B cell (primary cell): ENCODE measurements around the gene RNF150. TPM values are rescaled to one million over a fixed set of nuclear protein-coding genes. Genes with fewer than 3 reads are reported as not detected.

Experiments used
- ATAC-seq: fragments of 200-7000 bp; cut with Tn5 transposase; one replicate; pipeline ENCODE4 v1.10.0; 2021; ENCODE audit warnings: low read depth, mild to moderate bottlenecking, moderate number of reproducible peaks, moderate library complexity
- CTCF ChIA-PET: fragments of 350-600 bp; sonication (Branson Sonifier 250); formaldehyde crosslinking; loops from one replicate; lab custom pipeline; 2021; ENCODE audit warnings: antibody characterized with exemption, inconsistent platforms; lab: Charles Lee
- POLR2A ChIA-PET: fragments of 350-600 bp; sonication (Branson Sonifier 250); formaldehyde crosslinking; loops from one replicate; lab custom pipeline; 2021; ENCODE audit warnings: antibody characterized with exemption; lab: Charles Lee
- DNase-seq: peaks from one replicate; pipeline ENCODE4 v3.0.0; 2013
- H2AFZ ChIP-seq: 2 replicates; pipeline ENCODE4 v1.6.1; 2012; ENCODE audit warnings: mild to moderate bottlenecking, low read depth, low read length; ENCODE audit not compliant: insufficient read depth, poor library complexity, severe bottlenecking
- H3K27ac ChIP-seq, 2 donors: 1 replicate in 1 of 2; 2 replicates in 1 of 2; pipeline ENCODE4 v1.5.1; 2012 to 2013; ENCODE audit warnings: low read length in 2 of 2, mild to moderate bottlenecking in 2 of 2, moderate library complexity in 1 of 2
- H3K27me3 ChIP-seq, 4 experiments: fragments of 200-600 bp in 1 of 4; sonication (generic) in 1 of 4; replicated peaks in 1 of 4; 1 replicate in 2 of 4; 2 replicates in 2 of 4; pipeline versions ENCODE4 v1.6.1 to v1.7.0; 2013 to 2016; ENCODE audit warnings: low read length in 3 of 4, mild to moderate bottlenecking in 2 of 4, mixed read lengths in 1 of 4, moderate library complexity in 1 of 4; ENCODE audit not compliant: insufficient read depth in 4 of 4, control insufficient read depth in 3 of 4; ENCODE audit errors: control extremely low read depth in 1 of 4
- H3K36me3 ChIP-seq, 2 experiments: replicated peaks in 1 of 2; 1 replicate in 1 of 2; 2 replicates in 1 of 2; pipeline versions ENCODE4 v1.6.1 to v1.7.1; 2013; ENCODE audit warnings: low read length in 1 of 2; ENCODE audit not compliant: insufficient read depth in 2 of 2, control insufficient read depth in 1 of 2; ENCODE audit errors: control extremely low read depth in 1 of 2, extremely low read depth in 1 of 2
- H3K4me1 ChIP-seq, 2 donors: fragments of 200-600 bp in 1 of 2; sonication (generic) in 1 of 2; 1 replicate in 1 of 2; 2 replicates in 1 of 2; pipeline versions ENCODE4 v1.5.1 to v1.6.1; 2013 to 2017; ENCODE audit warnings: low read length in 2 of 2; ENCODE audit not compliant: control insufficient read depth in 2 of 2, insufficient read depth in 2 of 2
- H3K4me2 ChIP-seq: replicated peaks from 2 replicates; pipeline ENCODE3; 2012; ENCODE audit warnings: mild to moderate bottlenecking, low read depth, low read length; ENCODE audit not compliant: poor library complexity, severe bottlenecking
- H3K4me3 ChIP-seq, 5 experiments: fragments of 200-600 bp in 1 of 5; sonication (generic) in 1 of 5; 1 replicate in 3 of 5; 2 replicates in 2 of 5; pipeline versions ENCODE4 v1.5.1 to v1.7.0; 2011 to 2016; ENCODE audit warnings: low read length in 4 of 5, mild to moderate bottlenecking in 4 of 5, low read depth in 2 of 5, control low read depth in 1 of 5, moderate library complexity in 1 of 5; ENCODE audit not compliant: insufficient read depth in 1 of 5; ENCODE audit errors: control extremely low read depth in 1 of 5, extremely low read depth in 1 of 5
- H3K79me2 ChIP-seq: fragments of 200-600 bp; sonication (generic); one replicate; pipeline ENCODE4 v1.6.0; 2016; ENCODE audit warnings: low read length; ENCODE audit not compliant: control insufficient read depth, insufficient read depth
- H3K9ac ChIP-seq: fragments of 200-600 bp; sonication (generic); 2 replicates; pipeline ENCODE4 v1.6.1; 2017; ENCODE audit warnings: mild to moderate bottlenecking, low read length, moderate library complexity
- H3K9me3 ChIP-seq, 3 donors: one replicate each; pipeline versions ENCODE4 v1.6.1 to v1.7.1; 2013; ENCODE audit warnings: low read length in 2 of 3; ENCODE audit not compliant: control insufficient read depth in 2 of 3, insufficient read depth in 1 of 3; ENCODE audit errors: control extremely low read depth in 1 of 3
- H4K20me1 ChIP-seq: 2 replicates; pipeline ENCODE4 v1.6.0; 2012; ENCODE audit warnings: mild to moderate bottlenecking, low read length; ENCODE audit not compliant: insufficient read depth, control insufficient read depth, poor library complexity, severe bottlenecking
- H3K27ac Mint-ChIP-seq: one replicate; pipeline ENCODE4 v1.8.0; 2021; ENCODE audit warnings: mixed read lengths
- H3K27me3 Mint-ChIP-seq: one replicate; pipeline ENCODE4 v1.8.0; 2021; ENCODE audit warnings: mixed read lengths
- H3K4me1 Mint-ChIP-seq: one replicate; pipeline ENCODE4 v1.8.0; 2021; ENCODE audit warnings: mixed read lengths
- H3K4me3 Mint-ChIP-seq: one replicate; pipeline ENCODE4 v1.8.0; 2021; ENCODE audit warnings: mixed read lengths
- H3K9me3 Mint-ChIP-seq: one replicate; pipeline ENCODE4 v1.8.0; 2022; ENCODE audit warnings: mixed read lengths; ENCODE audit not compliant: insufficient read depth
- EZH2 ChIP-seq: IDR thresholded peaks from 2 replicates; pipeline ENCODE4 v1.6.1; 2012; ENCODE audit warnings: borderline replicate concordance, low read depth, mild to moderate bottlenecking, moderate library complexity, low read length; ENCODE audit not compliant: insufficient read depth, poor library complexity, severe bottlenecking
- WGBS: methylation state at CpG from one replicate; pipeline ENCODE4 v1.1.5; 2013; ENCODE audit warnings: missing lambda C conversion rate; ENCODE audit not compliant: insufficient coverage; 5-methylcytosine and 5-hydroxymethylcytosine counted together
- intact Hi-C: fragments of 100-400 bp; cut with micrococcal nuclease; formaldehyde crosslinking; loops from one replicate; pipeline ENCODE4 v1.10.0; 2022
- polyA plus RNA-seq: library from polyadenylated mRNA; depleted of rRNA; stranded (reverse); fragments of >200 nt; gene quantifications from 2 replicates; pipeline ENCODE4 v1.2.3, GENCODE V29; 2012
- total RNA-seq, 2 donors: library from RNA; stranded (reverse); fragments of 120-200 nt in 1 of 2; gene quantifications; 1 replicate in 1 of 2; 2 replicates in 1 of 2; pipeline versions ENCODE4 v1.2.3 to v1.2.4, GENCODE V29; 2013 to 2022
- TF ChIP-seq, protein P1 (sequence below): fragments of 200-600 bp; IDR thresholded peaks from one replicate; pipeline ENCODE4 v1.8.0; 2022; ENCODE audit warnings: antibody characterized with exemption, mild to moderate bottlenecking

Gene RNF150
- total and polyA plus RNA-seq, 2 donors (not counting 1 experiment from before 2014, with no cell fraction given), result not detected

DNA sequence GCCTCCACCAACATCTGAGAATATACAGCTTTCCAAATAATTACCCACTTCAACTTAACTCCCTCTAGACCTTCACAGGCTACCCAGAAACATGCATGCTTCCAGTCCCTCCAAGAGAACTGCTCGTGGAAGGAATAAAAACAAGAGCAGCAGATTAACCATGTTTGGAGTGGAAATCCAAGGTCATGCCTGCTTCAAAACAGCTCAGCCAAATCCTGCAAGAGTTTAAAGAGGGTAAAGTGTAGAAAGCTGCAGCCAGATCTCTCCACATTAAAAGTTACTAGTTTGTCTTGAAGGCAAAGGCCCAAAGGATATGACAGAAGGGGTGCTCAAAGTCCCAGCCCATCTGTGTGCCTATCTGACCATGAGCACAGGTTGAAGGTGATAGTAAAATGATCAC is 139.3 kb downstream of the RNF150 start:
- Histone ChIP-seq H3K9me3 (no peaks in the 10 kb centered on the region), H3K27me3 (no peaks in the 10 kb centered on the region), H2AFZ (no peak overlapping the region), H3K4me3 (no peak overlapping the region), H3K36me3 (no peaks in the 10 kb centered on the region), H3K27ac (no peak overlapping the region), H4K20me1 (no peaks in the 10 kb centered on the region), H3K79me2 (no peaks in the 10 kb centered on the region), H3K4me2 (no peak overlapping the region), H3K9ac (no peak overlapping the region), H3K4me1 (no peaks in the 10 kb centered on the region)
- Mint-ChIP-seq H3K27me3 (peaks cover 4% of the 10 kb centered on the region), H3K9me3 (peaks cover 6% of the 10 kb centered on the region), H3K27ac (no peak overlapping the region), H3K4me3 (no peak overlapping the region), H3K4me1 (no peaks in the 10 kb centered on the region)
- TF ChIP-seq EZH2, result no peak
- TF ChIP-seq, protein P1, sequence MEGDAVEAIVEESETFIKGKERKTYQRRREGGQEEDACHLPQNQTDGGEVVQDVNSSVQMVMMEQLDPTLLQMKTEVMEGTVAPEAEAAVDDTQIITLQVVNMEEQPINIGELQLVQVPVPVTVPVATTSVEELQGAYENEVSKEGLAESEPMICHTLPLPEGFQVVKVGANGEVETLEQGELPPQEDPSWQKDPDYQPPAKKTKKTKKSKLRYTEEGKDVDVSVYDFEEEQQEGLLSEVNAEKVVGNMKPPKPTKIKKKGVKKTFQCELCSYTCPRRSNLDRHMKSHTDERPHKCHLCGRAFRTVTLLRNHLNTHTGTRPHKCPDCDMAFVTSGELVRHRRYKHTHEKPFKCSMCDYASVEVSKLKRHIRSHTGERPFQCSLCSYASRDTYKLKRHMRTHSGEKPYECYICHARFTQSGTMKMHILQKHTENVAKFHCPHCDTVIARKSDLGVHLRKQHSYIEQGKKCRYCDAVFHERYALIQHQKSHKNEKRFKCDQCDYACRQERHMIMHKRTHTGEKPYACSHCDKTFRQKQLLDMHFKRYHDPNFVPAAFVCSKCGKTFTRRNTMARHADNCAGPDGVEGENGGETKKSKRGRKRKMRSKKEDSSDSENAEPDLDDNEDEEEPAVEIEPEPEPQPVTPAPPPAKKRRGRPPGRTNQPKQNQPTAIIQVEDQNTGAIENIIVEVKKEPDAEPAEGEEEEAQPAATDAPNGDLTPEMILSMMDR, result no peak
- ChIA-PET POLR2A (no interaction called here), CTCF (no interaction called here)
- intact Hi-C loops, result no loop called here
- DNase-seq (no peak), ATAC-seq (no peak)
- no CpG with 5 or more reads among the region's 1 CpG for WGBS

DNA sequence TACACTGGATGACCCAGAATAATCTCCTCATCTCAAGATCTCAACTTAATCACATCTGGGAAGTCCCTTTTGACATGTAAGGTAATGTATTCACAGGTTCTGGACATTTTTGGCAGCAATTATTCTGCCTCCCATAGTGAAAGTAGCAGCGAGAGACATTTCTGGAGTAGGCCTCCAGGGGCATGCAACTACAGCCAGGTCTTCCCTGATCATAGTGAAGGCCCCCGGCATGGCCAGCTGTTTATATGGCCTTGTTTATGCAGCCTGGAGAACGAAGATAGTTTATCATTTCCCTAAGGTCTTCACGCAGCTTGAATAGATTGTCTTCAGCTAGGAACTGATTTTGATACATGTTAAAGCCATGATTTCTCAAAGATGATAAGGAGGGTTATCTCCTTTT is 139.9 kb downstream of the RNF150 start:
- no peak overlapping the region for H3K27ac ChIP-seq
- H3K4me3 ChIP-seq, result no peak overlapping the region
- no peak overlapping the region for H3K9ac ChIP-seq
- no peaks in the 10 kb centered on the region for H3K36me3 ChIP-seq
- H3K4me1 ChIP-seq, result no peaks in the 10 kb centered on the region
- no peak overlapping the region for H3K4me3 Mint-ChIP-seq
- WGBS, result 88% methylated on average over 4 of the region's 4 CpGs
- H3K27me3 ChIP-seq, result no peaks in the 10 kb centered on the region
- intact Hi-C loops, result no loop called here
- H3K4me2 ChIP-seq, result no peak overlapping the region
- H3K9me3 ChIP-seq, result no peaks in the 10 kb centered on the region
- no peak overlapping the region for H2AFZ ChIP-seq
- ChIA-PET POLR2A (no interaction called here), CTCF (no interaction called here)
- DNase-seq (no peak), ATAC-seq (no peak)
- no peaks in the 10 kb centered on the region for H3K79me2 ChIP-seq
- no peak for TF ChIP-seq EZH2
- TF ChIP-seq, protein P1, result no peak
- H4K20me1 ChIP-seq, result no peaks in the 10 kb centered on the region
- no peak overlapping the region for H3K27ac Mint-ChIP-seq
- H3K4me1 Mint-ChIP-seq, result no peaks in the 10 kb centered on the region
- peaks cover 6% of the 10 kb centered on the region for H3K9me3 Mint-ChIP-seq
- H3K27me3 Mint-ChIP-seq, result peaks cover 4% of the 10 kb centered on the region
